Uterus (tissue), 2 donors: ENCODE measurements around the gene ZNF512B.

ENCODE experiments used
- POLR2A ChIP-seq, 2 donors: fragments of 450-650 bp; IDR thresholded peaks; one replicate each; pipeline ENCODE4 v1.6.1; 2016; ENCODE audit warnings: antibody characterized with exemption in 2 of 2, mild to moderate bottlenecking in 1 of 2, moderate library complexity in 1 of 2
- TF ChIP-seq, protein P1 (sequence below), 4 experiments: fragments of 200-600 bp in 2 of 4; fragments of 450-650 bp in 2 of 4; sonication (generic) in 2 of 4; IDR thresholded peaks; one replicate each; pipeline ENCODE4 v1.5.1; 2016 to 2019; ENCODE audit warnings: antibody characterized with exemption in 4 of 4, mild to moderate bottlenecking in 2 of 4, moderate library complexity in 1 of 4

- TF ChIP-seq POLR2A (IDR thresholded peaks at IDR 0.05): peak in 1 of 2 donors; percentile 16
- TF ChIP-seq, protein P1, sequence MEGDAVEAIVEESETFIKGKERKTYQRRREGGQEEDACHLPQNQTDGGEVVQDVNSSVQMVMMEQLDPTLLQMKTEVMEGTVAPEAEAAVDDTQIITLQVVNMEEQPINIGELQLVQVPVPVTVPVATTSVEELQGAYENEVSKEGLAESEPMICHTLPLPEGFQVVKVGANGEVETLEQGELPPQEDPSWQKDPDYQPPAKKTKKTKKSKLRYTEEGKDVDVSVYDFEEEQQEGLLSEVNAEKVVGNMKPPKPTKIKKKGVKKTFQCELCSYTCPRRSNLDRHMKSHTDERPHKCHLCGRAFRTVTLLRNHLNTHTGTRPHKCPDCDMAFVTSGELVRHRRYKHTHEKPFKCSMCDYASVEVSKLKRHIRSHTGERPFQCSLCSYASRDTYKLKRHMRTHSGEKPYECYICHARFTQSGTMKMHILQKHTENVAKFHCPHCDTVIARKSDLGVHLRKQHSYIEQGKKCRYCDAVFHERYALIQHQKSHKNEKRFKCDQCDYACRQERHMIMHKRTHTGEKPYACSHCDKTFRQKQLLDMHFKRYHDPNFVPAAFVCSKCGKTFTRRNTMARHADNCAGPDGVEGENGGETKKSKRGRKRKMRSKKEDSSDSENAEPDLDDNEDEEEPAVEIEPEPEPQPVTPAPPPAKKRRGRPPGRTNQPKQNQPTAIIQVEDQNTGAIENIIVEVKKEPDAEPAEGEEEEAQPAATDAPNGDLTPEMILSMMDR (IDR thresholded peaks at IDR 0.05): no peak
Observed at GRCh38 chr20:63978319-63979228, 8.8 kb upstream of the ZNF512B start.
